ENCODE measurements around the gene THBS2. TPM values are rescaled to one million over a fixed set of nuclear protein-coding genes. Genes with fewer than 3 reads are reported as not detected.

The THBS2 gene
- total and polyA plus RNA-seq, 2 of the 4 experiments (the other 2 are of a cell fraction), result 97.3 to 113 TPM

DNA sequence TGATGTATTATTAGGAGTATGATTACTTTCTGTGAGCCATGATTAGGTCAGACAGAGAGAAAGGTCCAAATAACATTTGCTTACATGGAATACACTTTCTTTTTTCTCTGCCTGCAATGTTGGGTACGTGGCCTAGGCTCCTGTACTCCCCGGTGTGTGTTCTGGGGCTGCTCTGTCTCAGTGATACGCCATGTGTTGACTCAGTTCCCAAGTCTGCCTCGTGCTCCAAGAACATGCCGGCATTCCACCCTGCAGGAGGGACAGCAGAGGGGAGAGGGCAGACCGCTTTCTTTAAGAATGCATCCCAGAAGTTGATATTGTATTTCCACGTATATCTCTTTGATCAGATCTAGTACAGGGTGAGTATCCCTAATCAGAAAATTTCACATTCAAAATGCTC is 33.3 kb upstream of the THBS2 start:
- no peak for DNase-seq
- H3K27ac ChIP-seq (ENCODE audit: insufficient read depth, low read length), result no peak overlapping the region
- H3K9me1 ChIP-seq (ENCODE audit: insufficient read depth, low read length), result peaks cover 4% of the 10 kb centered on the region
- no peak overlapping the region for H3K56ac ChIP-seq (ENCODE audit: extremely low read depth, insufficient read depth, low read length)
- in situ Hi-C loops (cut with MboI; ENCODE audit: low sequenced_read_pairs) (no loop called here), dilution Hi-C loops (cut with HindIII; ENCODE audit: low sequenced_read_pairs, unreplicated experiment) (no loop called here), intact Hi-C loops (cut with micrococcal nuclease) (no loop called here)
- TF ChIP-seq SMC3 (IDR thresholded peaks at IDR 0.05; ENCODE audit: low read depth, low read length), result no peak
- no peak for TF ChIP-seq ELK1 (IDR thresholded peaks at IDR 0.05; ENCODE audit: borderline replicate concordance, low read depth, low read length)
- no peak for TF ChIP-seq POLR2A (IDR thresholded peaks at IDR 0.05; ENCODE audit: low read depth, low read length)
- TF ChIP-seq CEBPB (IDR thresholded peaks at IDR 0.05; ENCODE audit: low read depth, low read length), result no peak
- no peak for TF ChIP-seq NFE2L2 (IDR thresholded peaks at IDR 0.05; ENCODE audit: low read depth, low read length)
- no peak for TF ChIP-seq RCOR1 (IDR thresholded peaks at IDR 0.05; ENCODE audit: insufficient replicate concordance, low read length)
- no peak for TF ChIP-seq RAD21 (IDR thresholded peaks at IDR 0.05; ENCODE audit: low read length)
- TF ChIP-seq MAZ (IDR thresholded peaks at IDR 0.05; ENCODE audit: borderline replicate concordance, low read depth, low read length), result no peak
- no peak for TF ChIP-seq CTCF (conservative IDR thresholded peaks at IDR 0.05; ENCODE audit: low read depth, low read length)
- TF ChIP-seq CHD1 (IDR thresholded peaks at IDR 0.05; ENCODE audit: low read depth, low read length), result no peak
- TF ChIP-seq RFX5 (IDR thresholded peaks at IDR 0.05; ENCODE audit: low read depth, low read length), result no peak
- TF ChIP-seq, protein P1, sequence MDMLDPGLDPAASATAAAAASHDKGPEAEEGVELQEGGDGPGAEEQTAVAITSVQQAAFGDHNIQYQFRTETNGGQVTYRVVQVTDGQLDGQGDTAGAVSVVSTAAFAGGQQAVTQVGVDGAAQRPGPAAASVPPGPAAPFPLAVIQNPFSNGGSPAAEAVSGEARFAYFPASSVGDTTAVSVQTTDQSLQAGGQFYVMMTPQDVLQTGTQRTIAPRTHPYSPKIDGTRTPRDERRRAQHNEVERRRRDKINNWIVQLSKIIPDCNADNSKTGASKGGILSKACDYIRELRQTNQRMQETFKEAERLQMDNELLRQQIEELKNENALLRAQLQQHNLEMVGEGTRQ (IDR thresholded peaks at IDR 0.05; ENCODE audit: low read depth, low read length), result no peak
- no peak for TF ChIP-seq FOS (IDR thresholded peaks at IDR 0.05; ENCODE audit: low read depth, low read length)
- no peak for TF ChIP-seq BHLHE40 (IDR thresholded peaks at IDR 0.05; ENCODE audit: low read depth, low read length)
- peak overlapping the region; percentile 7; the same call in 1 of the 2 replicates for H2AK5ac ChIP-seq (ENCODE audit: low read depth, low read length)
- no peaks in the 10 kb centered on the region for H4K20me1 ChIP-seq (ENCODE audit: insufficient read depth, low read length)
- no peak overlapping the region for H4K5ac ChIP-seq (ENCODE audit: low read depth, low read length)
- no peak for ATAC-seq (ENCODE audit: low read depth)
- no peaks in the 10 kb centered on the region for H3K79me1 ChIP-seq (ENCODE audit: low read depth in 1 of 2, low read length in 2 of 2)
- WGBS, 2 experiments (ENCODE audit: extremely low coverage in 2 of 2, insufficient read length in 1 of 2), result 90% methylated on average over 3 of the region's 7 CpGs; no CpG with 5 or more reads in 1 of the 2 experiments
- ChIA-PET POLR2A (ENCODE audit: unreplicated experiment) (no interaction called here), CTCF (no interaction called here)
- peaks cover 5% of the 10 kb centered on the region for H3K4me1 ChIP-seq (ENCODE audit: control insufficient read depth, insufficient read depth, low read length)
- H3K4me3 ChIP-seq (ENCODE audit: insufficient read depth, low read depth, low read length), result no peak overlapping the region
- BruUV-seq (replicated peaks), result no TSS peak
- H3K4ac ChIP-seq (ENCODE audit: low read depth, low read length), result no peak overlapping the region
- H2AK9ac ChIP-seq (replicated peaks; ENCODE audit: low read depth, low read length, poor library complexity), result no peak overlapping the region
- H4K8ac ChIP-seq (ENCODE audit: low read depth in 2 of 2, low read length in 2 of 2), result no peak overlapping the region
- no peak overlapping the region for H2BK15ac ChIP-seq (ENCODE audit: low read depth, low read length)
- H2BK20ac ChIP-seq (ENCODE audit: low read depth, low read length), result no peak overlapping the region
- H3K23ac ChIP-seq (ENCODE audit: low read depth, low read length), result no peak overlapping the region
- H3K27me3 ChIP-seq (ENCODE audit: control insufficient read depth, insufficient read depth, low read length), result no peaks in the 10 kb centered on the region
- H2BK120ac ChIP-seq (ENCODE audit: low read depth, low read length), result peak overlapping the region; percentile 25; the same call in 1 of the 2 replicates
- no peak overlapping the region for H3K14ac ChIP-seq (replicated peaks; ENCODE audit: low read depth, low read length)
- H2BK5ac ChIP-seq (ENCODE audit: low read depth, low read length, poor library complexity, severe bottlenecking), result no peak overlapping the region
- H3K9me3 ChIP-seq (ENCODE audit: control insufficient read depth, insufficient read depth, low read length), result no peaks in the 10 kb centered on the region
- no peak overlapping the region for H4K91ac ChIP-seq (ENCODE audit: insufficient read depth, low read depth, low read length)
- no peak overlapping the region; the same call in 1 of the 2 replicates for H3K18ac ChIP-seq (ENCODE audit: low read depth, low read length)
- peak overlapping the region; percentile 5 for H2AFZ ChIP-seq (replicated peaks; ENCODE audit: low read length, poor library complexity)
- H3K36me3 ChIP-seq (ENCODE audit: control insufficient read depth, insufficient read depth, low read length), result no peaks in the 10 kb centered on the region
- no peak overlapping the region for H3K4me2 ChIP-seq (ENCODE audit: low read depth, low read length)
- no peak overlapping the region for H3K9ac ChIP-seq (ENCODE audit: low read depth, low read length)
